T-helper 2 cell treated with Interferon-gamma antibody and Interleukin-4, amounts not matched to agents 5 μg/mL and 100 μg/mL, for 36 hours (primary cell): ENCODE data around the gene ADARB2.
A peak's percentile ranks its signal among the peaks of the same experiment; 100 is the strongest.
"Not testable (repeated sequence)": the region's sequence is repeated elsewhere in the genome, so short reads cannot be mapped to it uniquely, and the experiment has no call there.

ENCODE experiments used
- DNase-seq: peaks from one replicate; pipeline ENCODE4 v3.0.0; 2021; ENCODE audit warnings: low spot score
- H3K27ac Mint-ChIP-seq: one replicate; pipeline ENCODE4 v1.8.0; 2021; ENCODE audit warnings: mild to moderate bottlenecking, mixed read lengths
- H3K27me3 Mint-ChIP-seq: one replicate; pipeline ENCODE4 v1.8.0; 2021; ENCODE audit warnings: low read depth, mixed read lengths
- H3K36me3 Mint-ChIP-seq: one replicate; pipeline ENCODE4 v1.8.0; 2021; ENCODE audit warnings: low read depth, mixed read lengths
- H3K4me1 Mint-ChIP-seq: one replicate; pipeline ENCODE4 v1.8.0; 2021; ENCODE audit warnings: low read depth, mixed read lengths
- H3K4me3 Mint-ChIP-seq: one replicate; pipeline ENCODE4 v1.8.0; 2022; ENCODE audit warnings: mild to moderate bottlenecking, moderate library complexity, mixed read lengths
- H3K9me3 Mint-ChIP-seq: one replicate; pipeline ENCODE4 v1.8.0; 2021; ENCODE audit warnings: mixed read lengths

Gene ADARB2

DNA sequence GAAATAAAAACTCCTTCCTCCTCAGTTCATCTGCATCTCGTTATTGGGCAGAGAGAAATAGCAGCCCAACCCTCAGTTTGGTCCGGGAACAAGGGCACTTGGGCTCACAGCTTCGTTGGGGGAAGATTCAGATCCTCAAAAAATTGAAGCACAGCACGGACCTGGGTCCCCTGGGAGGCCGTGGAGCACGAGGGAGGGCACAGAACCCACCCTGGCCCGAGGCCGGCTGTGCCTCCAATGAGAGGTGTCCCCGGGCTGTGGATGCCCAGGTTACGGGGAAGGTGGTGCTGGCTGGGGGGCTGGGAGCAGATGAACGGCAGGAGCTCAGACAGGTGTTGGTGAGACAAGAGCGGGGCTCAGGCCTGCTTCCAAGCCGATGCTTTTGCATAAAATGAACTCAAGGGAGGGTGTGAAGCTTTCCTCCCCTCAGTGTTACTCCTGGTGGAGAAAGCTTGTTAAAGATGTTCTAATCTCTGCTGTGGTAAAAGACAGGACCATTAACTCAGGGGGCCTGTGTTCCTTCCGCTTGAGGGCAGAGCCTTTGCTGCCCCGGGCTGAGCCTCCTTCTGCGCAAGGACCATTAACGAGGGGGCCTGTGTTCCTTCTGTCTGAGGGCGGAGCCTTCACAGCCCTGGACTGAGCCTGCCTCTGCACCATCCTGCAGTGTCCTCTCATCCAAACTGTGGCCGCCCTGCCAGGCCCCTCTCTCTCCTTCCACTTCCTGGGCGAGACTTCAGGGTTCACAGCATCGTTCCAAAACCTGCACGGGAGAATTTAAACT lies 302.2 kb downstream of the ADARB2 start:
- Mint-ChIP-seq H3K4me3 (no peak overlapping the region), H3K27me3 (no peaks in the 10 kb centered on the region), H3K4me1 (no peaks in the 10 kb centered on the region), H3K27ac (no peak overlapping the region), H3K36me3 (no peaks in the 10 kb centered on the region), H3K9me3 (peaks cover 14% of the 10 kb centered on the region)
- no peak for DNase-seq

DNA sequence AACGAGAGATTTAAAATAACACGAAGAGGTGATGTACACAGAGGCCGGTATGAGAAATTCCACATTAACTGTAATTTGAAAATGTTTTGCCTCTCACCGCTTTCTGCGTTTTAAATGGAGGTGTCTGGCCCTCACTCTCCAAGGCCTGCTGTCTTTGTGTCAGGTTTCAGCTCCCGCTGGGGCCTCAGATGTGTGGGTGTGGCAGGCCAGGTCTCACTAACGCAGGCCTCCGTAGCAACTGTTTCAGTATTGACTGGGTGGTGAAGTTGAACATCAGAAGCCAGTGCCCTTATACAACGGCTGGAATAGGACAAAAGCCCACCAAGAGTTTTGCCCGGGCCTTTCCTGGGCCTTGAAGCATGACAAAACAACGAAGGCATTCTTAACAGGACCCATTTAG lies 303.1 kb downstream of the ADARB2 start:
- no peak overlapping the region for H3K4me3 Mint-ChIP-seq
- H3K4me1 Mint-ChIP-seq: no peaks in the 10 kb centered on the region
- no peak for DNase-seq
- peaks cover 19% of the 10 kb centered on the region for H3K9me3 Mint-ChIP-seq
- no peaks in the 10 kb centered on the region for H3K27me3 Mint-ChIP-seq
- no peak overlapping the region for H3K27ac Mint-ChIP-seq
- H3K36me3 Mint-ChIP-seq: no peaks in the 10 kb centered on the region

DNA sequence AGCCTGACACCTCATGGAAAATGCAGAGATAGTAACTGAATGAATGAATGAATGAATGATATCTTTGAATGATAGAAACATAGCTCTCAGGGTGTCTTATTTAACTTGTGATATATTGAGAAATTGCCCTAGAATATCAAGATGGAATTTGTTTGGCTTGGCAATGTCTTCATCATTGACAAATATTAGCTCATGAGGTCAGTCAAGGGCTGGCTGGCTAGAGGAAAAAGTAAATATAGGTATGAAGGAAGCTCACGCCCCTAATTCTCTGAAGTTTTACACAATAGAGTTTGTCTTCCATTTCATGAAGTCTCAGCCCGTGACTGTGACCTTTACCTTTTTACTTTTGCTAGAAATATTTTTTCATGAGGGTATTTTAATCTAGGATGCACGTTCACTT lies 305.2 kb downstream of the ADARB2 start:
- Mint-ChIP-seq H3K36me3 (no peaks in the 10 kb centered on the region), H3K4me1 (no peaks in the 10 kb centered on the region), H3K27ac (no peak overlapping the region), H3K27me3 (peaks cover 4% of the 10 kb centered on the region), H3K4me3 (no peak overlapping the region), H3K9me3 (peaks cover 19% of the 10 kb centered on the region)
- DNase-seq: no peak

DNA sequence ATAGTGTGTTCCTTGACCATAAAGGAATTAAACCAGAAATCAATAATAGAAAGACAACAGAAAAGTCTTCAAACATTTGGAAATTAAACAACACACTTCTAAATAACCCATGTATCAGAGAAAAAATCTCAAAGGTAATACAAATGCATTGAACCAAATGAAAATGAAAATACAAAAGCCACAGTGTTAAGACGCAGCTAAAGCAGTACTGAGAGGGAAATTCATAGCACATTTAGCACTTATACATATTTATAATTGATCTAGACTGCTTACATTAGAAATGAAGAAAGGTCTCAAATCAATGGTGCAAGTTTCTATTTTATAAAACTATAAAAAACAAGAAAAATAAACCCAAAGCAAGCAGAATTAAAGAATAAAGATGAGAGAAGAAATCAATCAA lies 306.1 kb downstream of the ADARB2 start:
- no peak for DNase-seq
- Mint-ChIP-seq H3K4me1 (no peaks in the 10 kb centered on the region), H3K4me3 (no peak overlapping the region), H3K27me3 (peaks cover 4% of the 10 kb centered on the region), H3K27ac (no peak overlapping the region), H3K9me3 (peaks cover 19% of the 10 kb centered on the region), H3K36me3 (no peaks in the 10 kb centered on the region)

DNA sequence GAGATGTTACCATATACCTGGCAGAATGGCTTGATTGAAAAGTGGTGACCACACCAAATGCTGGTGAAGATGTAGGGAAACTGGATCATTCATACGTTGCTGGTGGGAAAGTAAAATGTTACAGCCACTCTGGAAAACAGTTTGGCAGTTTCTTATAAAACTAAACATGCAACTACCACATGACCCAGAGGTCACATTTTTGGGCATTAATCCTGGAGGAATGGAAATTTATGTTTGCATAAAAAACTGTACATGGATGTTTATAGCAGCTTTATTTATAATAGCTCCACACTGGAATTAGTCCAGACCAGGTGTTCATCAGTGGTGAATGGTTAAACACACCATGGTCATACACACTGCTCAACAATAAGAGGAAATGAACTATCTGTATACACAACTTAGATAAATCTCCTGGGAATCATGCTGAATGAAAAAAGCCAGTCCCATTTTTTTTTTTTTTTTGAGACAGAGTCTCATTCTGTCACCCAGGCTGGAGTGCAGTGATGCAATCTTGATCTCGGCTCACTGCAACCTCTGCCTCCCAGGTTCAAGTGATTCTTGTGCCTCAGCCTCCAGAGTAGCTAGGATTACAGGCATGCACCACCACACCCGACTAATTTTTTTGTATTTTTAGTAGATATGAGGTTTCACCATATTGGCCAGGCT lies 309.7 kb downstream of the ADARB2 start:
- H3K9me3 Mint-ChIP-seq: peaks cover 19% of the 10 kb centered on the region

DNA sequence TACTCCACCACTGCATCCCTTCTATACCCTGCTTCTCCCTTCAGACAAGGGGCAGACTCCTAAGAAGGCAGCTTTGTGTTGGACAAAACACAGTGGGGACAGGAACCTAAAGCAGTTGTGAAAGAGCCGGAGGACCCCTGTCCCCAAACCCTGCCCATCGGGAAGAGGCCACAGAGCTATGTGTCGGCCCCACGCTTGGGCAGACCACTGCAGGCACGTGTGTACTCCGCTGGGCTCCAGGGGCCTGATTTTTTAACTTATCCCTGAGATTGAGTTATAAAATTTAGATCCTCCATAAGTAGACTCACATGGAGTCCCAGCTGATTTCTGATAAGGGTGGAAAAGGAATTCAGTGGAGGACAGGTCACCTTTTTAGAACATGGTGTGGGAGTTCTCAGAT lies 310.5 kb downstream of the ADARB2 start:
- peaks cover 11% of the 10 kb centered on the region for H3K27me3 Mint-ChIP-seq
- no peaks in the 10 kb centered on the region for H3K36me3 Mint-ChIP-seq
- no peak overlapping the region for H3K4me3 Mint-ChIP-seq
- no peak overlapping the region for H3K27ac Mint-ChIP-seq
- no peak for DNase-seq
- peaks cover 19% of the 10 kb centered on the region for H3K9me3 Mint-ChIP-seq
- no peaks in the 10 kb centered on the region for H3K4me1 Mint-ChIP-seq

More for the DNA sequence above, 309.7 kb downstream of the ADARB2 start:
- peaks cover 11% of the 10 kb centered on the region for H3K27me3 Mint-ChIP-seq
- DNase-seq, H3K36me3 Mint-ChIP-seq, H3K4me1 Mint-ChIP-seq, H3K4me3 Mint-ChIP-seq, H3K27ac Mint-ChIP-seq: not testable (repeated sequence)

DNA sequence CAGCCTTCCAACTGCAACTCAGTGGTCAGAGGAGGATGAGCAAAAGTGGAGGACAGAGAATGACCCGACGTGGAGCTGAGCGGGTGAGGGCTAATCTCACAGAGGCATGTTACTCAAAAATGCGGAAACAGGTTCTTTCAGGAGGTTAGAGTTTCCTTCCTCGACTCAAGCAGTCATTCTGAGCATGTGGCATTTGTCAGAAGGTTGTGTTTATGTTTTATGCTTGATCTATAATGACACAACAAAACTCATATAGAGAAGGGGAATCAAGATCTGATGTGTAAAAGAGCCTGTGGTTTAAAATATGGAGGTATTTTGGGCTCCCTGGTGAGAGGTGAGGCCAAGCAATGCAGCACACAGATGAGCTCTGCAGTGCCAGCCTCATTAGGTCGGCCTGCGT lies 311.4 kb downstream of the ADARB2 start:
- Mint-ChIP-seq H3K4me3 (no peak overlapping the region), H3K27me3 (peaks cover 15% of the 10 kb centered on the region), H3K4me1 (no peaks in the 10 kb centered on the region), H3K27ac (no peak overlapping the region), H3K36me3 (no peaks in the 10 kb centered on the region), H3K9me3 (peaks cover 13% of the 10 kb centered on the region)
- no peak for DNase-seq

DNA sequence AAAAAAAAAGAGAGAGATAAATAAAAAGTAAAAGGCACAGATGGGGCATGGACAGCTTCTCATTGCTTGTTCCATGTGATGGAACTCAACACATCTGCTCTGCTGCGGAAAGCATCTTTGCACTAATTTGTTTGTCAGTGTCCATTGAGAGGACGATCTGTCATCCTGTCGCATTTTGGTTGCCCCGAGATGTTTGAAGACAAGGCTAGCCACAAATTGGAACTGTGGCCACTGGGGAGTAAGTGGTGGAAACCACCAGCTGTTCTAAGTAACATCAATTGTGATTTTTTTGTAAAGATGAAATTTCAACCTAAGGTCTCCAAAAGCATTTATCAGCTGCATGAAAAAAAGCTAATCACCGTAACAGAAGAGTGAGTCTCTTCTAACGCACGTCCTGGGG lies 312.7 kb downstream of the ADARB2 start:
- peaks cover 1% of the 10 kb centered on the region for H3K4me1 Mint-ChIP-seq
- H3K4me3 Mint-ChIP-seq: no peak overlapping the region
- no peaks in the 10 kb centered on the region for H3K36me3 Mint-ChIP-seq
- no peak for DNase-seq
- peaks cover under 1% of the 10 kb centered on the region for H3K9me3 Mint-ChIP-seq
- H3K27me3 Mint-ChIP-seq: peaks cover 20% of the 10 kb centered on the region
- H3K27ac Mint-ChIP-seq: no peak overlapping the region

DNA sequence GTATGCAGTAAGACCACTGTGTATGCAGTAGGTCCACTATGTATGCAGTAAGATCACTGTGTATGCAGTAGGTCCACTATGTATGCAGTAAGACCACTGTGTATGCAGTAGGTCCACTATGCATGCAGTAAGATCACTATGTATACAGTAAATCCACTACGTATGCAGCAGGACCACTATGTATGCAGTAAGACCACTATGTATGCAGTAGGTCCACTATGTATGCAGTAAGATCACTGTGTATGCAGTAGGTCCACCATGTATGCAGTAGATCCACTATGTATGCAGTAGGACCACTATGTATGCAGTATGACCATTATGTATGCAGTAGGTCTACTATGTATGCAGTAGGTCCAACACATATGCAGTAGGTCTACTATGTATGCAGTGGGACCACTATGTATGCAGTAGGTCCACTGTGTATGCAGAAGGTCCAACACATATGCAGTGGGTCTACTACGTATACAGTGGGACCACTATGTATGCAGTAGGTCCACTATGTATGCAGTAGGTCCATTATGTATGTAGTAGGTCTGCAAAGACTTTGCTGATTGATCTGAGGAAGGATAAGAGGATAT lies 313.6 kb downstream of the ADARB2 start:
- H3K9me3 Mint-ChIP-seq: no peaks in the 10 kb centered on the region
- H3K4me1 Mint-ChIP-seq: peaks cover 1% of the 10 kb centered on the region
- H3K4me3 Mint-ChIP-seq: no peak overlapping the region
- no peak for DNase-seq
- H3K27me3 Mint-ChIP-seq: peaks cover 20% of the 10 kb centered on the region
- H3K27ac Mint-ChIP-seq: no peak overlapping the region
- H3K36me3 Mint-ChIP-seq: no peaks in the 10 kb centered on the region

DNA sequence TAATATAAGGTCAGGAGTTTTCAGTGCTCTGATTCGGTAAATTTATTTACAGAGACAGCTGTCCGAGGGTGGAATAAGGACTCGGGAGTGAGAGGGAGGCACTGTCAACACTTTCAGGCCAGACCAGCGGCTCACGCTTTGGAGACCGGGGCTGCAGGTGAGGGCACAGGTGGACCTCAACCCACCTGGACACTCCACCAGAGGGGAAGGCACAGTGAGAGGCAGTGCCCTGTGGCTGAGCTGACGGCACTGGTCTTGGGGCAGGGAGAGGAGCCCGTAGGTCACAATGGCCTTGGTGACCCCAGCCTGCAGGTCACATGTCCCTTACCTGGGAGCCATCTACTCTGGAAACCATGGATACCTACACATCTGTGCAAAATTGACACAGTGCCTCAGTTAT lies 315.1 kb downstream of the ADARB2 start:
- Mint-ChIP-seq H3K27ac (no peak overlapping the region), H3K4me3 (no peak overlapping the region), H3K27me3 (peaks cover 18% of the 10 kb centered on the region), H3K9me3 (no peaks in the 10 kb centered on the region), H3K4me1 (peaks cover 1% of the 10 kb centered on the region), H3K36me3 (no peaks in the 10 kb centered on the region)
- DNase-seq: no peak

DNA sequence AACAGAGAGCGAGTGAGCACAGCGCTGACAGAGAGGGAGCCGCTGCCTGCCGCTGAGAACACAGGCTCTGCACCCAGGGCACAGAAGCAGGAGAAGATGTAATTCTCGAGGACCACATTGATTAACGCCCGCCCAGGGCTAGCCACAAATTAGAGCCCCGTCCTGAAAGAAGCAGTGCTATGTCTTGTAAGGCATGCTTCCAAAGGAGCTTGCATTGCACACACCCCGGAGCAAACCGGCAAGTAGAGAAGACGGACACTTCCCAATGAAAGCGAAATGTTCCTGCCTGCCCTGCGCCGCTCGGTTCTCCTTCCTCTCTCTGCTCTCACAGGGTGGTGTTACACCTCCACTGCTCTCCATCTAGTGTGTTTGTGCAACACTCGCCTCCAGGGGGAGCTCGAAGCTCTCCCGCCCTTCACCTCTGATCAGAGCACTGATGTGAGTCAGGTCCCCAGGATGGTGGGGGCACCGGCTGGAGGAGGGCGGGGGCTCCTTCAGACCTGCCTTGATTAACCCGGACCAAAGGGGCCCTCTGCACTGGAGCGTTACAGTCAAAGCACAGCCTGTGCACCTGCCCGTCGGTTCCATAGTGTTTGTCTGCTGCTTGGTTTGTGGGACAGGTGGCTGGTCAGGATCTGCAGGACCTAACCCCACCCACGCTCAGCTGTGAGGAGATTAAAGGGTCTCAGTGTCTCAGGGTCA lies 316.5 kb downstream of the ADARB2 start:
- H3K36me3 Mint-ChIP-seq: no peaks in the 10 kb centered on the region
- peak; percentile 52 for DNase-seq
- H3K4me3 Mint-ChIP-seq: peak overlapping the region; percentile 20
- no peaks in the 10 kb centered on the region for H3K9me3 Mint-ChIP-seq
- no peak overlapping the region for H3K27ac Mint-ChIP-seq
- peaks cover 13% of the 10 kb centered on the region for H3K27me3 Mint-ChIP-seq
- peaks cover 1% of the 10 kb centered on the region for H3K4me1 Mint-ChIP-seq

DNA sequence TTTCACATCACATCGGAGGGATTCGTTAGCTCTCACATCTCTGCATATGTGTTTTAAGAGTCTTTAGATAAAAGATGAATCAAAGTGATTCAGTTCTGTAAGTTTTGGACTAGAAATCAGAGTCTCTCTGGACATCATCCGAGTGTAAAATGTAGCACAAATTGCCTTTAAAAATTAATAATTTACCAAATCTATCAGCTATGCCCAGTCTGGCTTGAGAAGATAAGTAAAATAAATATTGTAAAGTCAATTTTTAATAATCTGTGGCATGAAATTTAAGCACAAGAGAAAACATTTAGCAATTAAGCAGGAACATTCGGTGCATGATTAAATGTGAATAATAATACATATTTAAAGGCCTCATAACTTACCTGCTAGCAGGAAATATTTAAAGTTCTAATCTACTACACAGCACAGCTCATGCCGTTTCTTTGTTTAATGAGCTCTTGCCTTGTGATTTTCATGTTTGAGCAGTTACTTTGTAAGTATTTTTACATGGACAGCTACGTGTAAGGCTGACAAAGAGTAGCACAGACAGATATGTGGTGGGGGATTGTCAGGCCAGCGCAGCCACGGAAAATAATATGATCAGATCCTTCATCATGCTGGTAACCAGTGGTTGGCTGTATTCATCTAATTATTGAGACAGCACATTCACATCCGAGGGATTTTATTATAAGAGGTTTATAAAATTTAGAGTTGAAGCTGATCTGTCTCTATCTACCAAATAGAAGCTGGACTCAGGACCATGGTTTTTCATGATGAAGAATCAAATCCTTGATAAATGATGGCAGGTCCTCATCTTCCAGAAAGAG lies 317.3 kb downstream of the ADARB2 start:
- H3K27me3 Mint-ChIP-seq: peaks cover 9% of the 10 kb centered on the region
- no peak overlapping the region for H3K27ac Mint-ChIP-seq
- peak overlapping the region; percentile 20 for H3K4me3 Mint-ChIP-seq
- H3K9me3 Mint-ChIP-seq: no peaks in the 10 kb centered on the region
- DNase-seq: no peak
- no peaks in the 10 kb centered on the region for H3K36me3 Mint-ChIP-seq
- peaks cover 1% of the 10 kb centered on the region for H3K4me1 Mint-ChIP-seq

DNA sequence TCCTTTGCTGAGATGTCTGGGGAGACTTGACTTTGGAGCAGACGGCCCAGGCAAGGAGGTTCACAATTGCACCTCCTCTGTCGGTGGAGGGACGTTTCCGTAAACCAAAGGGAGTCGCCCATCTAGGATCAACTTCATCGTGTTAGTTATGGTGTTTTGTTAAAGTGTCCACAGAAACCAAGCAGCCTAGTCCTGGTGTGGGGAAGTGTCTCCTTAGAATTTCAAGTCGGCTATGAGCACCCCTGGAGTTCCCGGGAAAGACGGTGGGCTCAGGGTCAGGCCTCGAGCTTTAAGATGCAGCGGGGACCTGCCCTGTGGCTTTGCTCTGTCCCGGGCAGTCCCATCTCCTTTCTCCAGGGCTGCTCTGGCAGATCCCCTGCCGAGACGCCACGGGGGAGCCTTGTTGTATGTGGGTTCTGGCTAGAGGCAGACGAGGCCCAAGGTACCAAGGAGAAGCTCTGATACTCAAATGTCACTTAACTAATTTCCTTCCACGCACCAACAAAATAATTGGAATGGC lies 319.2 kb downstream of the ADARB2 start:
- no peak for DNase-seq
- peaks cover 1% of the 10 kb centered on the region for H3K4me1 Mint-ChIP-seq
- no peaks in the 10 kb centered on the region for H3K36me3 Mint-ChIP-seq
- no peaks in the 10 kb centered on the region for H3K9me3 Mint-ChIP-seq
- no peak overlapping the region for H3K27ac Mint-ChIP-seq
- peaks cover 9% of the 10 kb centered on the region for H3K27me3 Mint-ChIP-seq
- H3K4me3 Mint-ChIP-seq: no peak overlapping the region
